ENCODE data around the gene STAC3.
A peak's percentile ranks its signal among the peaks of the same experiment; 100 is the strongest.

STAC3 gene

GRCh38 chr12:57227315-57228115, 23.5 kb downstream of the STAC3 start:
- Histone ChIP-seq H3K79me2 (ENCODE audit: control insufficient read depth, insufficient read depth, low read length, unreplicated experiment) (peaks cover 30% of the 10 kb centered on the region), H2AFZ (ENCODE audit: low read length, unreplicated experiment) (no peak overlapping the region), H3K4me1 (ENCODE audit: control insufficient read depth, insufficient read depth, low read length, unreplicated experiment) (peaks cover 29% of the 10 kb centered on the region), H3K4me3 (ENCODE audit: low read depth, low read length) (peak overlapping the region; percentile 27), H3K36me3 (ENCODE audit: insufficient read depth, low read length) (peaks cover 11% of the 10 kb centered on the region; the same call in 1 of the 2 replicates), H3K27me3 (ENCODE audit: insufficient read depth, low read length) (no peaks in the 10 kb centered on the region), H3K27ac (ENCODE audit: low read depth, low read length) (no peak overlapping the region)

GRCh38 chr12:57226588-57227314, 24.2 kb downstream of the STAC3 start:
- Histone ChIP-seq H2AFZ (ENCODE audit: low read length, unreplicated experiment) (no peak overlapping the region), H3K4me3 (ENCODE audit: low read depth, low read length) (peak overlapping the region; percentile 27)

GRCh38 chr12:57225680-57226210, 25.2 kb downstream of the STAC3 start:
- H3K27ac ChIP-seq (ENCODE audit: low read depth, low read length), result no peak overlapping the region
- H3K79me2 ChIP-seq (ENCODE audit: control insufficient read depth, insufficient read depth, low read length, unreplicated experiment), result peaks cover 12% of the 10 kb centered on the region
- H2AFZ ChIP-seq (ENCODE audit: low read length, unreplicated experiment), result no peak overlapping the region
- no peaks in the 10 kb centered on the region for H3K36me3 ChIP-seq (ENCODE audit: insufficient read depth, low read length)
- peaks cover 10% of the 10 kb centered on the region for H3K27me3 ChIP-seq (ENCODE audit: insufficient read depth, low read length)
- no peak overlapping the region for H3K4me3 ChIP-seq (ENCODE audit: low read depth, low read length)
- H3K4me1 ChIP-seq (ENCODE audit: control insufficient read depth, insufficient read depth, low read length, unreplicated experiment), result peaks cover 16% of the 10 kb centered on the region

More at GRCh38 chr12:57226588-57227314, 24.2 kb downstream of the STAC3 start:
- H3K4me1 ChIP-seq (ENCODE audit: control insufficient read depth, insufficient read depth, low read length, unreplicated experiment), result peaks cover 24% of the 10 kb centered on the region
- H3K27ac ChIP-seq (ENCODE audit: low read depth, low read length), result no peak overlapping the region
- peaks cover under 1% of the 10 kb centered on the region; the same call in 1 of the 2 replicates for H3K27me3 ChIP-seq (ENCODE audit: insufficient read depth, low read length)
- H3K36me3 ChIP-seq (ENCODE audit: insufficient read depth, low read length), result peaks cover 4% of the 10 kb centered on the region; the same call in 1 of the 2 replicates
- H3K79me2 ChIP-seq (ENCODE audit: control insufficient read depth, insufficient read depth, low read length, unreplicated experiment), result peaks cover 22% of the 10 kb centered on the region

- Histone ChIP-seq H3K4me1 (ENCODE audit: control insufficient read depth, insufficient read depth, low read length, unreplicated experiment) (peaks cover 16% of the 10 kb centered on the region), H3K4me3 (ENCODE audit: low read depth, low read length) (no peak overlapping the region), H2AFZ (ENCODE audit: low read length, unreplicated experiment) (no peak overlapping the region), H3K36me3 (ENCODE audit: insufficient read depth, low read length) (no peaks in the 10 kb centered on the region), H3K79me2 (ENCODE audit: control insufficient read depth, insufficient read depth, low read length, unreplicated experiment) (peaks cover 6% of the 10 kb centered on the region), H3K27me3 (ENCODE audit: insufficient read depth, low read length) (peaks cover 13% of the 10 kb centered on the region), H3K27ac (ENCODE audit: low read depth, low read length) (no peak overlapping the region)
These were observed 25.9 kb downstream of the STAC3 start for GRCh38 chr12:57224973-57225679.

- Histone ChIP-seq H3K79me2 (ENCODE audit: control insufficient read depth, insufficient read depth, low read length, unreplicated experiment) (no peaks in the 10 kb centered on the region), H3K4me3 (ENCODE audit: low read depth, low read length) (no peak overlapping the region), H3K4me1 (ENCODE audit: control insufficient read depth, insufficient read depth, low read length, unreplicated experiment) (peaks cover 16% of the 10 kb centered on the region), H3K27me3 (ENCODE audit: insufficient read depth, low read length) (peaks cover 20% of the 10 kb centered on the region), H2AFZ (ENCODE audit: low read length, unreplicated experiment) (no peak overlapping the region), H3K36me3 (ENCODE audit: insufficient read depth, low read length) (no peaks in the 10 kb centered on the region), H3K27ac (ENCODE audit: low read depth, low read length) (no peak overlapping the region)
These were observed 26.6 kb downstream of the STAC3 start for GRCh38 chr12:57224278-57224972.

- Histone ChIP-seq H3K4me3 (ENCODE audit: low read depth, low read length) (no peak overlapping the region), H3K79me2 (ENCODE audit: control insufficient read depth, insufficient read depth, low read length, unreplicated experiment) (no peaks in the 10 kb centered on the region), H3K27me3 (ENCODE audit: insufficient read depth, low read length) (peaks cover 22% of the 10 kb centered on the region), H3K36me3 (ENCODE audit: insufficient read depth, low read length) (no peaks in the 10 kb centered on the region), H3K27ac (ENCODE audit: low read depth, low read length) (no peak overlapping the region), H3K4me1 (ENCODE audit: control insufficient read depth, insufficient read depth, low read length, unreplicated experiment) (peaks cover 8% of the 10 kb centered on the region), H2AFZ (ENCODE audit: low read length, unreplicated experiment) (no peak overlapping the region)
These were observed 27.5 kb downstream of the STAC3 start for GRCh38 chr12:57223191-57224165.

- Histone ChIP-seq H3K4me1 (ENCODE audit: control insufficient read depth, insufficient read depth, low read length, unreplicated experiment) (peaks cover 10% of the 10 kb centered on the region), H3K4me3 (ENCODE audit: low read depth, low read length) (no peak overlapping the region), H3K36me3 (ENCODE audit: insufficient read depth, low read length) (no peaks in the 10 kb centered on the region), H3K27me3 (ENCODE audit: insufficient read depth, low read length) (peaks cover 31% of the 10 kb centered on the region), H2AFZ (ENCODE audit: low read length, unreplicated experiment) (no peak overlapping the region), H3K27ac (ENCODE audit: low read depth, low read length) (no peak overlapping the region), H3K79me2 (ENCODE audit: control insufficient read depth, insufficient read depth, low read length, unreplicated experiment) (no peaks in the 10 kb centered on the region)
These were observed 28.4 kb downstream of the STAC3 start for GRCh38 chr12:57222286-57223190.

GRCh38 chr12:57221169-57221917, 29.6 kb downstream of the STAC3 start:
- H2AFZ ChIP-seq (ENCODE audit: low read length, unreplicated experiment), result no peak overlapping the region
- H3K36me3 ChIP-seq (ENCODE audit: insufficient read depth, low read length), result no peaks in the 10 kb centered on the region
- H3K79me2 ChIP-seq (ENCODE audit: control insufficient read depth, insufficient read depth, low read length, unreplicated experiment), result no peaks in the 10 kb centered on the region
- H3K27me3 ChIP-seq (ENCODE audit: insufficient read depth, low read length), result peaks cover 37% of the 10 kb centered on the region
- H3K4me1 ChIP-seq (ENCODE audit: control insufficient read depth, insufficient read depth, low read length, unreplicated experiment), result peaks cover 4% of the 10 kb centered on the region
- H3K4me3 ChIP-seq (ENCODE audit: low read depth, low read length), result no peak overlapping the region
- H3K27ac ChIP-seq (ENCODE audit: low read depth, low read length), result no peak overlapping the region
